Stomach (tissue), 4 donors: Measurements from ENCODE around the gene WNK2.

ENCODE experiments used
- CTCF ChIP-seq, 7 experiments: fragments of 450-650 bp in 4 of 7; fragments of 200-600 bp in 3 of 7; sonication (generic) in 3 of 7; IDR thresholded peaks; one replicate each; pipeline ENCODE4 v1.5.1; 2016 to 2019; ENCODE audit warnings: antibody characterized with exemption in 7 of 7, control low read depth in 2 of 7, mild to moderate bottlenecking in 1 of 7
- POLR2A ChIP-seq, 4 donors: fragments of 450-650 bp; IDR thresholded peaks; one replicate each; pipeline ENCODE4 v1.6.1; 2016; ENCODE audit warnings: antibody characterized with exemption in 4 of 4, control low read depth in 2 of 4, mild to moderate bottlenecking in 1 of 4, moderate library complexity in 1 of 4
- POLR2AphosphoS5 ChIP-seq, 3 donors: sonication (generic); formaldehyde crosslinking; IDR thresholded peaks; one replicate each; pipeline ENCODE4 v1.6.1; 2016; ENCODE audit warnings: antibody characterized with exemption in 3 of 3

- peak in 5 of 7 experiments; percentile 96 to 98 (median 98) for TF ChIP-seq CTCF (IDR thresholded peaks at IDR 0.05)
- TF ChIP-seq POLR2AphosphoS5 (IDR thresholded peaks at IDR 0.05): peak in 1 of 3 donors; percentile 53
- no peak for TF ChIP-seq POLR2A (IDR thresholded peaks at IDR 0.05)
These were observed 24.1 kb upstream of the WNK2 start for GRCh38 chr9:93159601-93160471.
